Measurements from ENCODE around the gene RIMOC1. TPM values are rescaled to one million over a fixed set of nuclear protein-coding genes. Genes with fewer than 3 reads are reported as not detected.

Gene RIMOC1
- total RNA-seq, 2 donors from 2014 or later: 8.8 to 9.9 TPM

GRCh38 chr5:41878173-41878572 is 26.0 kb upstream of the RIMOC1 start:
- H3K4me1 ChIP-seq: no peaks in the 10 kb centered on the region
- ATAC-seq: no peak
- no peak overlapping the region for H3K4me3 ChIP-seq
- H3K27ac ChIP-seq: no peak overlapping the region
- DNase-seq: no peak
- TF ChIP-seq POLR2A (IDR thresholded peaks at IDR 0.05) (no peak), CTCF (IDR thresholded peaks at IDR 0.05) (no peak)
- no peaks in the 10 kb centered on the region for H3K9me3 ChIP-seq
- no peaks in the 10 kb centered on the region for H3K27me3 ChIP-seq
- no peaks in the 10 kb centered on the region for H3K36me3 ChIP-seq (replicated peaks in 1 of 2; ENCODE audit: insufficient read depth in 1 of 2, low read depth in 2 of 2)
- 60 to 72% methylated on average over 2 of the region's 2 CpGs for WGBS, 2 donors
- intact Hi-C loops (cut with DNase I): no loop called here

- ATAC-seq (no peak), DNase-seq (no peak)
- Histone ChIP-seq H3K4me3 (no peak overlapping the region), H3K9me3 (no peaks in the 10 kb centered on the region), H3K27ac (no peak overlapping the region), H3K36me3 (replicated peaks in 1 of 2; ENCODE audit: insufficient read depth in 1 of 2, low read depth in 2 of 2) (no peaks in the 10 kb centered on the region), H3K27me3 (no peaks in the 10 kb centered on the region), H3K4me1 (no peaks in the 10 kb centered on the region)
- TF ChIP-seq CTCF (IDR thresholded peaks at IDR 0.05): no peak
- TF ChIP-seq POLR2A (IDR thresholded peaks at IDR 0.05): no peak
- 39 to 55% methylated on average over 3 of the region's 3 CpGs for WGBS, 2 donors
- intact Hi-C loops (cut with DNase I): no loop called here
Measured at GRCh38 chr5:41878643-41879478, 25.3 kb upstream of the RIMOC1 start.

GRCh38 chr5:41882765-41883164 is 21.4 kb upstream of the RIMOC1 start:
- no peak for DNase-seq
- H3K27me3 ChIP-seq: no peaks in the 10 kb centered on the region
- intact Hi-C loops (cut with DNase I): no loop called here
- no peak overlapping the region for H3K4me3 ChIP-seq
- 65 to 69% methylated on average over 5 of the region's 5 CpGs for WGBS, 2 donors
- no peak overlapping the region for H3K27ac ChIP-seq
- ATAC-seq: no peak
- no peak for TF ChIP-seq CTCF (IDR thresholded peaks at IDR 0.05)
- TF ChIP-seq POLR2A (IDR thresholded peaks at IDR 0.05): no peak
- H3K9me3 ChIP-seq: no peaks in the 10 kb centered on the region
- no peaks in the 10 kb centered on the region for H3K36me3 ChIP-seq (replicated peaks in 1 of 2; ENCODE audit: insufficient read depth in 1 of 2, low read depth in 2 of 2)
- H3K4me1 ChIP-seq: no peaks in the 10 kb centered on the region

GRCh38 chr5:41883243-41883642 is 20.9 kb upstream of the RIMOC1 start:
- H3K9me3 ChIP-seq: no peaks in the 10 kb centered on the region
- intact Hi-C loops (cut with DNase I): no loop called here
- no peaks in the 10 kb centered on the region for H3K36me3 ChIP-seq (replicated peaks in 1 of 2; ENCODE audit: insufficient read depth in 1 of 2, low read depth in 2 of 2)
- H3K27ac ChIP-seq: no peak overlapping the region
- no peak for DNase-seq
- no peaks in the 10 kb centered on the region for H3K27me3 ChIP-seq
- H3K4me3 ChIP-seq: no peak overlapping the region
- no peaks in the 10 kb centered on the region for H3K4me1 ChIP-seq
- WGBS, 2 donors: 65 to 71% methylated on average over 3 of the region's 3 CpGs
- TF ChIP-seq CTCF (IDR thresholded peaks at IDR 0.05) (no peak), POLR2A (IDR thresholded peaks at IDR 0.05) (no peak)
- ATAC-seq: no peak

GRCh38 chr5:41883936-41884335 is 20.2 kb upstream of the RIMOC1 start:
- Histone ChIP-seq H3K4me3 (no peak overlapping the region), H3K27ac (no peak overlapping the region), H3K4me1 (no peaks in the 10 kb centered on the region), H3K9me3 (no peaks in the 10 kb centered on the region), H3K36me3 (replicated peaks in 1 of 2; ENCODE audit: insufficient read depth in 1 of 2, low read depth in 2 of 2) (no peaks in the 10 kb centered on the region), H3K27me3 (no peaks in the 10 kb centered on the region)
- intact Hi-C loops (cut with DNase I): no loop called here
- TF ChIP-seq CTCF (IDR thresholded peaks at IDR 0.05) (no peak), POLR2A (IDR thresholded peaks at IDR 0.05) (no peak)
- WGBS, 2 donors: 87 to 89% methylated on average over 2 of the region's 2 CpGs
- DNase-seq (no peak), ATAC-seq (no peak)

Measured in body of pancreas (tissue), 4 donors.